Fibroblast of lung (primary cell): ENCODE data around the gene TMEM178A. TPM values are rescaled to one million over a fixed set of nuclear protein-coding genes. Genes with fewer than 3 reads are reported as not detected.

ENCODE experiments used
- DNase-seq, 2 donors: peaks; one replicate each; pipeline versions ENCODE4 v3.0.0 to v3.0.0-alpha.2; 2010; ENCODE audit warnings: low read depth in 2 of 2
- H2AFZ ChIP-seq: 2 replicates; pipeline ENCODE4 v1.5.1; 2012; ENCODE audit warnings: low read length, control low read depth, inconsistent platforms
- H3K27ac ChIP-seq: 2 replicates; pipeline ENCODE4 v1.5.1; 2011; ENCODE audit warnings: low read length, control low read depth; ENCODE audit not compliant: insufficient read depth
- H3K27me3 ChIP-seq: 2 replicates; pipeline ENCODE4 v1.5.1; 2011; ENCODE audit warnings: mild to moderate bottlenecking, low read length; ENCODE audit not compliant: control insufficient read depth, insufficient read depth
- H3K36me3 ChIP-seq: 2 replicates; pipeline ENCODE4 v1.5.1; 2011; ENCODE audit warnings: low read length; ENCODE audit not compliant: control insufficient read depth, insufficient read depth
- H3K4me1 ChIP-seq: 2 replicates; pipeline ENCODE4 v1.5.1; 2011; ENCODE audit warnings: low read length; ENCODE audit not compliant: control insufficient read depth, insufficient read depth; ENCODE audit errors: extremely low read depth
- H3K4me2 ChIP-seq: 2 replicates; pipeline ENCODE4 v1.5.1; 2011; ENCODE audit warnings: low read length, control low read depth; ENCODE audit not compliant: insufficient read depth; ENCODE audit errors: extremely low read depth
- H3K4me3 ChIP-seq, 4 experiments: fragments of 200-600 bp in 1 of 4; sonication (generic) in 1 of 4; replicated peaks in 1 of 4; 2 replicates each; pipeline ENCODE4 v1.5.1; 2011 to 2016; ENCODE audit warnings: low read length in 4 of 4, low read depth in 3 of 4, mild to moderate bottlenecking in 3 of 4, control low read depth in 2 of 4, inconsistent platforms in 1 of 4, mixed read lengths in 1 of 4; ENCODE audit not compliant: insufficient read depth in 1 of 4; ENCODE audit errors: control extremely low read depth in 1 of 4
- H3K79me2 ChIP-seq: 2 replicates; pipeline ENCODE4 v1.5.1; 2012; ENCODE audit warnings: mild to moderate bottlenecking, low read length, inconsistent platforms; ENCODE audit not compliant: control insufficient read depth, insufficient read depth
- H3K9ac ChIP-seq: 2 replicates; pipeline ENCODE4 v1.5.1; 2011; ENCODE audit warnings: mild to moderate bottlenecking, low read length, control low read depth; ENCODE audit not compliant: insufficient read depth
- H3K9me3 ChIP-seq: 2 replicates; pipeline ENCODE4 v1.5.1; 2012; ENCODE audit warnings: low read depth, low read length; ENCODE audit not compliant: control insufficient read depth, insufficient read depth
- H4K20me1 ChIP-seq: 2 replicates; pipeline ENCODE4 v1.5.1; 2011; ENCODE audit warnings: low read length; ENCODE audit not compliant: control insufficient read depth, insufficient read depth; ENCODE audit errors: extremely low read depth
- EZH2 ChIP-seq: IDR thresholded peaks from 2 replicates; pipeline ENCODE4 v1.5.1; 2012; ENCODE audit warnings: low read length, control low read depth, mild to moderate bottlenecking; ENCODE audit errors: missing control alignments
- polyA plus RNA-seq, 2 donors: library from polyadenylated mRNA; depleted of rRNA in 1 of 2; stranded (reverse) in 1 of 2; unstranded in 1 of 2; fragments of >200 nt; gene quantifications; 2 replicates each; pipeline ENCODE4 v1.2.1, GENCODE V29; 2011 to 2012; ENCODE audit warnings: missing spikeins in 1 of 2
- total RNA-seq: library from RNA; depleted of rRNA; stranded (reverse); fragments of >200 nt; gene quantifications from 2 replicates; pipeline ENCODE4 v1.2.1, GENCODE V29; 2014
- TF ChIP-seq, protein P1 (sequence below), 2 donors: IDR thresholded peaks in 1 of 2; conservative IDR thresholded peaks in 1 of 2; 1 replicate in 1 of 2; 2 replicates in 1 of 2; pipeline ENCODE4 v1.5.1; 2011 to 2012; ENCODE audit warnings: low read length in 2 of 2, control low read depth in 1 of 2, inconsistent platforms in 1 of 2, low read depth in 1 of 2, mild to moderate bottlenecking in 1 of 2

The TMEM178A gene
- total and polyA plus RNA-seq, 2 donors (not counting 1 experiment from before 2014, with no cell fraction given): 1.5 to 6.9 TPM

DNA sequence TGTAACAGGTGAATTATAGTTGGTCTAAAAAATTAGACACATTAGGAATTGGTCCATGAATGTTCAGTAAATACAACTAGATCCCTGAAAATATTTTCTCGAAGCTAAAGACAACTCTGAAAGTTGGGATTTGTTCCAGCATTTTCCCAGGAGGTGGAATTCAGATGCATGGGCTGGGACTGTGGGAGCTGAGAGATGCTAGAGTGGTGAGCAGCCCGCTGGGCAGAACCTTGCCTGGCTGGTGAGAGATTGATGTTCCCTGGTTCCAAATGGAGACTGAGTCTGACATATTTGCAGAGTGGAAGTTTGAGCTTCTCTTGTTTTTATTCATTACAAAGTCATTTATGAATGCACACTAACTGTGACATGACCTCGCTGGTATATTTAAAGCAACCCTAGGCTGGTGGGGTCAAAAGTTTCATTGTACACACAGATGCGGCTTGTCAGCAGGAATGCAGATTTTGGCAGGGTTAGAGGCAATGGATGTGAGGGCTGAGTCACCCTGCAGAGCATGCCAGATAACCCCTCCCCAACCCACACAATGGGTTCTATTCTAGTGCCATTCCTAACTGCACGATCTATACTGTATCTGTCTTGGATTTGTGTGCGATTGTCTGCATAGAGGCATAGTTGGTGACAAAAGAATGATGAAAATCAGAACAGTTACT is 23.5 kb upstream of the TMEM178A start:
- peak; percentile 90 to 95 for DNase-seq
- no peaks in the 10 kb centered on the region for H3K27me3 ChIP-seq
- H3K9me3 ChIP-seq: no peaks in the 10 kb centered on the region
- no peak overlapping the region for H3K4me3 ChIP-seq
- H4K20me1 ChIP-seq: no peaks in the 10 kb centered on the region
- H2AFZ ChIP-seq: no peak overlapping the region
- H3K36me3 ChIP-seq: no peaks in the 10 kb centered on the region
- no peaks in the 10 kb centered on the region for H3K79me2 ChIP-seq
- H3K27ac ChIP-seq: peak overlapping the region; percentile 16
- no peak for TF ChIP-seq EZH2
- TF ChIP-seq, protein P1, sequence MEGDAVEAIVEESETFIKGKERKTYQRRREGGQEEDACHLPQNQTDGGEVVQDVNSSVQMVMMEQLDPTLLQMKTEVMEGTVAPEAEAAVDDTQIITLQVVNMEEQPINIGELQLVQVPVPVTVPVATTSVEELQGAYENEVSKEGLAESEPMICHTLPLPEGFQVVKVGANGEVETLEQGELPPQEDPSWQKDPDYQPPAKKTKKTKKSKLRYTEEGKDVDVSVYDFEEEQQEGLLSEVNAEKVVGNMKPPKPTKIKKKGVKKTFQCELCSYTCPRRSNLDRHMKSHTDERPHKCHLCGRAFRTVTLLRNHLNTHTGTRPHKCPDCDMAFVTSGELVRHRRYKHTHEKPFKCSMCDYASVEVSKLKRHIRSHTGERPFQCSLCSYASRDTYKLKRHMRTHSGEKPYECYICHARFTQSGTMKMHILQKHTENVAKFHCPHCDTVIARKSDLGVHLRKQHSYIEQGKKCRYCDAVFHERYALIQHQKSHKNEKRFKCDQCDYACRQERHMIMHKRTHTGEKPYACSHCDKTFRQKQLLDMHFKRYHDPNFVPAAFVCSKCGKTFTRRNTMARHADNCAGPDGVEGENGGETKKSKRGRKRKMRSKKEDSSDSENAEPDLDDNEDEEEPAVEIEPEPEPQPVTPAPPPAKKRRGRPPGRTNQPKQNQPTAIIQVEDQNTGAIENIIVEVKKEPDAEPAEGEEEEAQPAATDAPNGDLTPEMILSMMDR (conservative IDR thresholded peaks at IDR 0.05 in 1 of 2, IDR thresholded peaks at IDR 0.05 in 1 of 2; ENCODE audit: low read depth in 1 of 2, low read length in 2 of 2): no peak
- peaks cover 7% of the 10 kb centered on the region for H3K4me1 ChIP-seq
- peak overlapping the region; percentile 75 for H3K4me2 ChIP-seq
- no peak overlapping the region for H3K9ac ChIP-seq

DNA sequence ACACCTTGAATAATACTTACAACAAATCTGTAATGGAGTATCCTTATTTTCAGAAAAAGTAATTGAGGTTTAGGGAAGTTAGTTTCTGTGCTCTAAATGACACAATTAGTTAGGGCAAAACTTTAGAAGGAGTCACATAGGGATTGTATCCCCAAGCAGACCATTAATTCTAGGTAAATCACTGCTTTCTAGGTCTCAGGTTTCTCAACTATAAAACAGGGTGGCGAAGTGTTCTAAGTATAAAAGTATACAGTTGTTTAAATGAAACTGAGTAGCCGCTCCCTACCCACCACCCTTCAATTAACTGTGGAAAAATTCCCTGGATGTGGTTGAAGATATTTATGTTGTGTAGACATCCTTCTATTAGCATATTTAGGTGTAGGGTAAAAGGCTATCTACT is 19.9 kb upstream of the TMEM178A start:
- no peaks in the 10 kb centered on the region for H3K27me3 ChIP-seq
- no peak overlapping the region for H3K4me3 ChIP-seq
- no peak for DNase-seq
- H2AFZ ChIP-seq: no peak overlapping the region
- H3K79me2 ChIP-seq: no peaks in the 10 kb centered on the region
- TF ChIP-seq, protein P1 (conservative IDR thresholded peaks at IDR 0.05 in 1 of 2, IDR thresholded peaks at IDR 0.05 in 1 of 2; ENCODE audit: low read depth in 1 of 2, low read length in 2 of 2): no peak
- TF ChIP-seq EZH2: no peak
- no peak overlapping the region for H3K27ac ChIP-seq
- H3K9me3 ChIP-seq: no peaks in the 10 kb centered on the region
- H3K9ac ChIP-seq: no peak overlapping the region
- H3K4me1 ChIP-seq: peaks cover 7% of the 10 kb centered on the region
- H3K36me3 ChIP-seq: no peaks in the 10 kb centered on the region
- no peaks in the 10 kb centered on the region for H4K20me1 ChIP-seq
- H3K4me2 ChIP-seq: no peak overlapping the region

DNA sequence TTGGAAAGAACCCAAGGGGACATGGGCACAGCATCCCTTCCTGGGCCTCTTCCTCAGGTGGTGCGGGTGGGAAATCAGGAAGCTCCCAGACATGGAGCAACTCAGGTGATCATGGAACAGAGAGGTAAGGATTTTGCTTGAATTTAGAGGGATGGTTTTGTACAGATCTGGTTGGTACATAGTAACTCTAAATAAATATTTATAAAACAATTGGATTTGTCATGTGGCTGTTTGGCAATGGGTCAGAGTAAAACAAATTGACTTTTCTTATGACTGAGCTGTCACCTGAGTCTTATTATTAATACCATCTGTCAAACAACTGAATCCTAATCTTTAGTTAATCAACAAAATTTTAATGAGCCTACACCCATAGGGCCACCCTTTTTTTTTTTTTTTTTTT is 19.4 kb upstream of the TMEM178A start:
- H3K4me2 ChIP-seq: no peak overlapping the region
- no peaks in the 10 kb centered on the region for H4K20me1 ChIP-seq
- no peaks in the 10 kb centered on the region for H3K27me3 ChIP-seq
- H3K79me2 ChIP-seq: no peaks in the 10 kb centered on the region
- TF ChIP-seq, protein P1 (conservative IDR thresholded peaks at IDR 0.05 in 1 of 2, IDR thresholded peaks at IDR 0.05 in 1 of 2; ENCODE audit: low read depth in 1 of 2, low read length in 2 of 2): no peak
- TF ChIP-seq EZH2: no peak
- no peak for DNase-seq
- H3K27ac ChIP-seq: no peak overlapping the region
- no peaks in the 10 kb centered on the region for H3K36me3 ChIP-seq
- no peak overlapping the region for H3K4me3 ChIP-seq
- peaks cover 7% of the 10 kb centered on the region for H3K4me1 ChIP-seq
- no peak overlapping the region for H2AFZ ChIP-seq
- no peaks in the 10 kb centered on the region for H3K9me3 ChIP-seq
- H3K9ac ChIP-seq: no peak overlapping the region
